PC-3 (cell line): ENCODE measurements around the gene VWA8. TPM values are rescaled to one million over a fixed set of nuclear protein-coding genes. Genes with fewer than 3 reads are reported as not detected.
"Not testable (repeated sequence)": the region's sequence is repeated elsewhere in the genome, so short reads cannot be mapped to it uniquely, and the experiment has no call there.

Experiments
- ATAC-seq: fragments of 200-7000 bp; cut with Tn5 transposase; 2 replicates; pipeline ENCODE4 v1.9.1; 2020; ENCODE audit warnings: mild to moderate bottlenecking, moderate library complexity
- BruUV-seq: library from RNA; stranded (reverse); fragments of 400-500 nt; replicated peaks from 2 replicates; lab custom pipeline; 2021; lab: Mats Ljungman, UMichigan
- CTCF ChIA-PET: fragments of 300-600 bp; sonication (Branson Sonifier 250); formaldehyde crosslinking; loops from one replicate; lab custom pipeline; 2022; ENCODE audit warnings: antibody characterized with exemption; lab: Charles Lee
- POLR2A ChIA-PET: fragments of 300-600 bp; sonication (Branson Sonifier 250); formaldehyde crosslinking; loops from one replicate; lab custom pipeline; 2022; ENCODE audit warnings: antibody characterized with exemption; ENCODE audit not compliant: unreplicated experiment; lab: Charles Lee
- DNase-seq: peaks from one replicate; pipeline ENCODE4 v3.0.0-alpha.2; 2015
- H2AFZ ChIP-seq: fragments of 300-600 bp; sonication (generic); 2 replicates; pipeline ENCODE4 v1.6.0; 2016; ENCODE audit warnings: antibody characterized with exemption, low read length
- H3F3A ChIP-seq: fragments of 300-600 bp; sonication (generic); one replicate; pipeline ENCODE4 v1.6.0; 2017; ENCODE audit warnings: antibody characterized with exemption, low read length, control low read depth, mild to moderate bottlenecking; ENCODE audit not compliant: unreplicated experiment
- H3K27ac ChIP-seq: fragments of 300-600 bp; sonication (generic); 2 replicates; pipeline ENCODE4 v1.5.1; 2016; ENCODE audit warnings: mild to moderate bottlenecking, low read length
- H3K27me3 ChIP-seq: fragments of 300-600 bp; sonication (generic); 2 replicates; pipeline ENCODE4 v1.6.1; 2016; ENCODE audit warnings: low read length, mixed read lengths
- H3K36me3 ChIP-seq: fragments of 300-600 bp; sonication (generic); 2 replicates; pipeline ENCODE4 v1.6.1; 2016; ENCODE audit warnings: low read depth, mixed run types, low read length, mixed read lengths
- H3K4me1 ChIP-seq: fragments of 300-600 bp; sonication (generic); 2 replicates; pipeline ENCODE4 v1.5.1; 2016; ENCODE audit warnings: low read length; ENCODE audit not compliant: insufficient read depth
- H3K4me2 ChIP-seq: fragments of 300-600 bp; sonication (generic); 2 replicates; pipeline ENCODE4 v1.6.0; 2016; ENCODE audit warnings: low read length
- H3K4me3 ChIP-seq: fragments of 300-600 bp; sonication (generic); 2 replicates; pipeline ENCODE4 v1.5.1; 2016; ENCODE audit warnings: mild to moderate bottlenecking, low read length, mixed read lengths
- H3K79me2 ChIP-seq: fragments of 300-600 bp; sonication (generic); 2 replicates; pipeline ENCODE4 v1.6.1; 2017; ENCODE audit warnings: low read length, mixed read lengths
- H3K9ac ChIP-seq: fragments of 300-600 bp; sonication (generic); 2 replicates; pipeline ENCODE4 v1.6.0; 2016; ENCODE audit warnings: mild to moderate bottlenecking, low read length
- H3K9me2 ChIP-seq: fragments of 300-600 bp; sonication (generic); replicated peaks from 2 replicates; pipeline ENCODE4 v1.6.1; 2016; ENCODE audit warnings: mixed run types, low read length, mixed read lengths
- H3K9me3 ChIP-seq: fragments of 300-600 bp; sonication (generic); 2 replicates; pipeline ENCODE4 v1.6.1; 2016; ENCODE audit warnings: low read length, mixed read lengths
- H4K20me1 ChIP-seq: fragments of 300-600 bp; sonication (generic); 2 replicates; pipeline ENCODE4 v1.6.1; 2016; ENCODE audit warnings: low read length, mixed read lengths
- CTCF ChIP-seq: fragments of 300-600 bp; sonication (generic); conservative IDR thresholded peaks from 2 replicates; pipeline ENCODE4 v1.5.1; 2017; ENCODE audit warnings: antibody characterized with exemption, low read depth, mild to moderate bottlenecking, low read length
- EZH2 ChIP-seq: fragments of 300-600 bp; sonication (generic); IDR thresholded peaks from one replicate; pipeline ENCODE4 v1.6.1; 2017; ENCODE audit warnings: antibody characterized with exemption, mild to moderate bottlenecking, low read length; ENCODE audit not compliant: unreplicated experiment
- EZH2phosphoT487 ChIP-seq: fragments of 300-600 bp; sonication (generic); IDR thresholded peaks from 2 replicates; pipeline ENCODE4 v1.6.1; 2018; ENCODE audit warnings: mild to moderate bottlenecking, antibody characterized with exemption, low read length, borderline replicate concordance
- intact Hi-C: fragments of 100-400 bp; cut with micrococcal nuclease; formaldehyde crosslinking; loops from 2 replicates; pipeline ENCODE4 v1.9.0; 2023
- total RNA-seq: library from RNA; depleted of rRNA; stranded (reverse); fragments of >200 nt; gene quantifications from 2 replicates; pipeline ENCODE4 v1.2.3, GENCODE V29; 2014

The VWA8 gene
- total RNA-seq, 1 experiment from 2014 or later: 10.0 TPM

- no peaks in the 10 kb centered on the region for H3K36me3 ChIP-seq
- BruUV-seq: no TSS peak
- H3K4me3 ChIP-seq: no peak overlapping the region
- intact Hi-C loops: no loop called here
- H4K20me1 ChIP-seq: 0 out of 2 replicates have a peak, but pooled peaks cover 3% of the 10 kb centered on the region
- no peak for TF ChIP-seq EZH2
- no peak for TF ChIP-seq CTCF
- TF ChIP-seq EZH2phosphoT487: no peak
- H3K27ac ChIP-seq: no peak overlapping the region
- DNase-seq: no peak
- no peak for ATAC-seq
- peaks cover 95% of the 10 kb centered on the region for H3K79me2 ChIP-seq
- H3K9ac ChIP-seq: no peak overlapping the region
- H3K9me2 ChIP-seq: no peaks in the 10 kb centered on the region
- no peaks in the 10 kb centered on the region for H3K9me3 ChIP-seq
- H2AFZ ChIP-seq: no peak overlapping the region
- POLR2A ChIA-PET: no interaction called here
- H3K27me3 ChIP-seq: no peaks in the 10 kb centered on the region
- CTCF ChIA-PET: no interaction called here
- no peaks in the 10 kb centered on the region for H3F3A ChIP-seq
- no peak overlapping the region for H3K4me2 ChIP-seq
- H3K4me1 ChIP-seq: peaks cover 9% of the 10 kb centered on the region; the same call in 1 of the 2 replicates
Observed at GRCh38 chr13:41955605-41956004, 5.3 kb downstream of the VWA8 start.

- CTCF ChIA-PET: no interaction called here
- DNase-seq (no peak), ATAC-seq (no peak)
- H3K4me3 ChIP-seq: no peak overlapping the region
- H3K4me2 ChIP-seq: no peak overlapping the region
- no peaks in the 10 kb centered on the region for H3K9me2 ChIP-seq
- no peaks in the 10 kb centered on the region for H3K27me3 ChIP-seq
- H3K4me1 ChIP-seq: peaks cover 4% of the 10 kb centered on the region; the same call in 1 of the 2 replicates
- H3K9ac ChIP-seq: no peak overlapping the region
- no peaks in the 10 kb centered on the region for H3K9me3 ChIP-seq
- H2AFZ ChIP-seq: no peak overlapping the region
- no peaks in the 10 kb centered on the region for H3F3A ChIP-seq
- H3K36me3 ChIP-seq: no peaks in the 10 kb centered on the region
- no peak for TF ChIP-seq EZH2phosphoT487
- TF ChIP-seq EZH2: no peak
- no peak for TF ChIP-seq CTCF
- H4K20me1 ChIP-seq: 0 out of 2 replicates have a peak, but pooled peaks cover 3% of the 10 kb centered on the region
- intact Hi-C loops: no loop called here
- H3K79me2 ChIP-seq: peaks cover 82% of the 10 kb centered on the region
- POLR2A ChIA-PET: no interaction called here
- no peak overlapping the region for H3K27ac ChIP-seq
- BruUV-seq: no TSS peak
Observed at GRCh38 chr13:41954226-41954625, 6.7 kb downstream of the VWA8 start.

GRCh38 chr13:41952749-41953148 lies 8.2 kb downstream of the VWA8 start:
- no peak overlapping the region for H3K4me3 ChIP-seq
- no peak overlapping the region for H2AFZ ChIP-seq
- no peaks in the 10 kb centered on the region for H3K9me2 ChIP-seq
- H3K4me1 ChIP-seq: no peaks in the 10 kb centered on the region
- POLR2A ChIA-PET: no interaction called here
- H3F3A ChIP-seq: no peaks in the 10 kb centered on the region
- intact Hi-C loops: no loop called here
- no peak for DNase-seq
- no peak for TF ChIP-seq EZH2phosphoT487
- CTCF ChIA-PET: no interaction called here
- ATAC-seq: no peak
- no TSS peak for BruUV-seq
- H3K27me3 ChIP-seq: no peaks in the 10 kb centered on the region
- H3K27ac ChIP-seq: no peak overlapping the region
- H3K36me3 ChIP-seq: 0 out of 2 replicates have a peak, but pooled peaks cover 6% of the 10 kb centered on the region
- 0 out of 2 replicates have a peak, but pooled peaks cover 3% of the 10 kb centered on the region for H4K20me1 ChIP-seq
- H3K9ac ChIP-seq: no peak overlapping the region
- peaks cover 67% of the 10 kb centered on the region for H3K79me2 ChIP-seq
- H3K9me3 ChIP-seq: no peaks in the 10 kb centered on the region
- no peak overlapping the region for H3K4me2 ChIP-seq

GRCh38 chr13:41949104-41949503 lies 11.8 kb downstream of the VWA8 start:
- BruUV-seq, intact Hi-C loops, H3F3A ChIP-seq, POLR2A ChIA-PET, H3K27ac ChIP-seq, CTCF ChIA-PET, H3K4me1 ChIP-seq, H4K20me1 ChIP-seq, ATAC-seq, H3K9me3 ChIP-seq, DNase-seq, H3K4me2 ChIP-seq, H3K27me3 ChIP-seq, H3K4me3 ChIP-seq, H2AFZ ChIP-seq, H3K9me2 ChIP-seq, H3K9ac ChIP-seq: not testable (repeated sequence)
- H3K36me3 ChIP-seq: peaks cover 23% of the 10 kb centered on the region
- peaks cover 48% of the 10 kb centered on the region for H3K79me2 ChIP-seq
